HL-60 (cell line): ENCODE measurements around the gene TMEM213.

Source experiments
- CTCF ChIP-seq: IDR thresholded peaks from one replicate; pipeline ENCODE4 v1.5.1; 2011; ENCODE audit warnings: low read length, control low read depth, inconsistent platforms; ENCODE audit not compliant: insufficient read depth
- GABPA ChIP-seq: IDR thresholded peaks from 2 replicates; pipeline ENCODE4 v1.6.1; 2012; ENCODE audit warnings: low read depth
- POLR2AphosphoS5 ChIP-seq: IDR thresholded peaks from 2 replicates; pipeline ENCODE4 v1.6.1; 2012; ENCODE audit warnings: low read depth
- REST ChIP-seq: IDR thresholded peaks from 2 replicates; pipeline ENCODE4 v1.6.1; 2012; ENCODE audit warnings: low read depth; ENCODE audit not compliant: insufficient replicate concordance

GRCh38 chr7:138873220-138873892 lies 75.6 kb downstream of the TMEM213 start:
- TF ChIP-seq CTCF (no peak), POLR2AphosphoS5 (no peak), GABPA (no peak), REST (no peak)
